Tibial nerve (tissue), 4 donors: Measurements from ENCODE around the gene RPS24. TPM values are rescaled to one million over a fixed set of nuclear protein-coding genes. Genes with fewer than 3 reads are reported as not detected.

Source experiments
- DNase-seq, 2 donors: peaks; one replicate each; pipeline ENCODE4 v3.0.0-alpha.2; 2019; ENCODE audit warnings: low spot score in 2 of 2
- H3K27ac ChIP-seq, 4 donors: fragments of 200-600 bp; sonication (generic) in 3 of 4; one replicate each; pipeline ENCODE4 v1.5.1; 2017 to 2019; ENCODE audit warnings: mild to moderate bottlenecking in 1 of 4
- H3K27me3 ChIP-seq, 2 donors: fragments of 200-600 bp; sonication (generic) in 1 of 2; one replicate each; pipeline versions ENCODE4 v1.5.1 to v1.6.0; 2017 to 2019
- H3K36me3 ChIP-seq, 3 donors: fragments of 200-600 bp; sonication (generic); one replicate each; pipeline ENCODE4 v1.5.1; 2018 to 2019
- H3K4me1 ChIP-seq, 4 donors: fragments of 200-600 bp; sonication (generic) in 3 of 4; one replicate each; pipeline ENCODE4 v1.5.1; 2017 to 2019
- H3K4me3 ChIP-seq, 4 donors: fragments of 200-600 bp; sonication (generic) in 3 of 4; one replicate each; pipeline ENCODE4 v1.5.1; 2017 to 2019; ENCODE audit warnings: mild to moderate bottlenecking in 1 of 4, moderate library complexity in 1 of 4
- H3K9me3 ChIP-seq, 4 donors: fragments of 200-600 bp; sonication (generic) in 3 of 4; one replicate each; pipeline ENCODE4 v1.5.1; 2017 to 2019
- EP300 ChIP-seq, 2 donors: sonication (generic); formaldehyde crosslinking; IDR thresholded peaks; one replicate each; pipeline ENCODE4 v1.6.1; 2017; ENCODE audit warnings: antibody characterized with exemption in 2 of 2, mild to moderate bottlenecking in 1 of 2
- POLR2A ChIP-seq, 2 donors: fragments of 450-650 bp; IDR thresholded peaks; one replicate each; pipeline ENCODE4 v1.6.1; 2017; ENCODE audit warnings: antibody characterized with exemption in 2 of 2, mild to moderate bottlenecking in 2 of 2, moderate library complexity in 2 of 2
- WGBS, 2 donors: methylation state at CpG; one replicate each; pipeline ENCODE4 v1.1.5; 2018; 5-methylcytosine and 5-hydroxymethylcytosine counted together
- total RNA-seq, 4 donors: library from RNA; depleted of rRNA; stranded (reverse); fragments of >200 nt; gene quantifications; one replicate each; pipeline ENCODE4 v1.1.0, GENCODE V29; 2016
- TF ChIP-seq, protein P1 (sequence below), 5 experiments: fragments of 200-600 bp in 3 of 5; fragments of 450-650 bp in 2 of 5; sonication (generic) in 3 of 5; IDR thresholded peaks; one replicate each; pipeline ENCODE4 v1.5.1; 2016 to 2019; ENCODE audit warnings: antibody characterized with exemption in 5 of 5, mild to moderate bottlenecking in 3 of 5, moderate library complexity in 2 of 5

The RPS24 gene
- total RNA-seq, 4 donors from 2014 or later: 1,426 to 2,100 (median 1,895) TPM

DNA sequence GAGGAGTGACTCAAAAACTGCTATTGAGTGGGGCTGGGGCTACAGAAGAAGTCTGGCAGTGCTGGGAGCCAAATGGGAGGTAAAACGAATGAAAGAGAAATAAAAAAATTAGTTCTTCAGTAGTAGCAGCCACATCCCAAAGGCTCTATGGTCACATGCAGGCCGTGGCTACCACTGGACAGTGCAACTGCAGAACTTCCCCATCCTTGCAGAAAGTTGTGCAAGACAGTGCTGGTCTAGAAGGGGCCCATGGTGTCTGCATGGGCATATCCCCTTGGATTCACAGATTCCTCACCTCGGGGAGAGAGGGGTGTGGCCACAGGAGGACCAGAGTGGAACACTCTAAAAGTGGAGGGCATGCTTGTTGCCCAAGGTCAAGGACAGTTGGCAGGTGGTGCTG lies 47.6 kb downstream of the RPS24 start:
- H3K4me3 ChIP-seq: no peak overlapping the region
- TF ChIP-seq POLR2A (IDR thresholded peaks at IDR 0.05) (no peak), EP300 (IDR thresholded peaks at IDR 0.05) (no peak)
- TF ChIP-seq, protein P1, sequence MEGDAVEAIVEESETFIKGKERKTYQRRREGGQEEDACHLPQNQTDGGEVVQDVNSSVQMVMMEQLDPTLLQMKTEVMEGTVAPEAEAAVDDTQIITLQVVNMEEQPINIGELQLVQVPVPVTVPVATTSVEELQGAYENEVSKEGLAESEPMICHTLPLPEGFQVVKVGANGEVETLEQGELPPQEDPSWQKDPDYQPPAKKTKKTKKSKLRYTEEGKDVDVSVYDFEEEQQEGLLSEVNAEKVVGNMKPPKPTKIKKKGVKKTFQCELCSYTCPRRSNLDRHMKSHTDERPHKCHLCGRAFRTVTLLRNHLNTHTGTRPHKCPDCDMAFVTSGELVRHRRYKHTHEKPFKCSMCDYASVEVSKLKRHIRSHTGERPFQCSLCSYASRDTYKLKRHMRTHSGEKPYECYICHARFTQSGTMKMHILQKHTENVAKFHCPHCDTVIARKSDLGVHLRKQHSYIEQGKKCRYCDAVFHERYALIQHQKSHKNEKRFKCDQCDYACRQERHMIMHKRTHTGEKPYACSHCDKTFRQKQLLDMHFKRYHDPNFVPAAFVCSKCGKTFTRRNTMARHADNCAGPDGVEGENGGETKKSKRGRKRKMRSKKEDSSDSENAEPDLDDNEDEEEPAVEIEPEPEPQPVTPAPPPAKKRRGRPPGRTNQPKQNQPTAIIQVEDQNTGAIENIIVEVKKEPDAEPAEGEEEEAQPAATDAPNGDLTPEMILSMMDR (IDR thresholded peaks at IDR 0.05): no peak
- WGBS, 2 donors: 58 to 70% methylated on average over 3 of the region's 3 CpGs
- H3K9me3 ChIP-seq: no peaks in the 10 kb centered on the region
- DNase-seq: no peak
- no peaks in the 10 kb centered on the region for H3K4me1 ChIP-seq
- H3K27me3 ChIP-seq: no peaks in the 10 kb centered on the region
- H3K36me3 ChIP-seq: no peaks in the 10 kb centered on the region
- no peak overlapping the region for H3K27ac ChIP-seq

DNA sequence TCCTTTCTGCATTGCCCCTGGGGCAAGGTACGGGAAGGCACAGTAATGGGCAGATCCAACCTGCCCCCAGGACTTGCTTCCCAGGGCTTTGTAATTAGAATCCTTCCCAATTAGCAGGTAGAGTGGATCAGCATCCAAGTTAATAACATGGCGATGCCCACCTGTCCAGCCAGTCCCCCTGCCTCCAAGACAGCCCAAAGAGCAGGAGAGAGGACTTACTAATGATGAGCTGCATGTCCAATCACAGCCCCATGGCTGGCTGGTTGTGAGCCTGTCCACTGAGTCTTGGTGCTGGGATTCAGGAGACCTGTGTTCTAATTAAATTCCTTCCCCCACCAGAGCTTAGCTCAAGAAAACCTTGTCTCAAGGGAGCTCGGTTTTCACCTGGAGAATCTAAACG lies 49.0 kb downstream of the RPS24 start:
- H3K4me1 ChIP-seq: no peaks in the 10 kb centered on the region
- WGBS, 2 donors: 70 to 79% methylated on average over 4 of the region's 4 CpGs
- no peak overlapping the region for H3K4me3 ChIP-seq
- H3K27me3 ChIP-seq: no peaks in the 10 kb centered on the region
- DNase-seq: no peak
- no peaks in the 10 kb centered on the region for H3K36me3 ChIP-seq
- no peak for TF ChIP-seq EP300 (IDR thresholded peaks at IDR 0.05)
- TF ChIP-seq, protein P1 (IDR thresholded peaks at IDR 0.05): no peak
- TF ChIP-seq POLR2A (IDR thresholded peaks at IDR 0.05): no peak
- no peaks in the 10 kb centered on the region for H3K9me3 ChIP-seq
- H3K27ac ChIP-seq: no peak overlapping the region

Other genes starting within 250 kb of the RPS24 start
- gene DLG5, start 107.1 kb upstream of the RPS24 start, total RNA-seq: 10 to 100 TPM; 33.0 to 47.7 (median 40.8) TPM
- gene POLR3A, start 4.3 kb upstream of the RPS24 start, total RNA-seq: 10 to 100 TPM; 10.2 to 16.8 (median 11.4) TPM